OCI-LY7 (cell line): Measurements from ENCODE around the gene KRT6C. TPM values are rescaled to one million over a fixed set of nuclear protein-coding genes. Genes with fewer than 3 reads are reported as not detected.

Source experiments
- BruUV-seq: library from RNA; stranded (reverse); fragments of 400-500 nt; replicated peaks from 2 replicates; lab custom pipeline; 2021; lab: Mats Ljungman, UMichigan
- CTCF ChIA-PET: fragments of 300-600 bp; sonication (Branson Sonifier 250); formaldehyde crosslinking; loops from one replicate; lab custom pipeline; 2022; ENCODE audit warnings: antibody characterized with exemption; ENCODE audit not compliant: unreplicated experiment; lab: Charles Lee
- POLR2A ChIA-PET: fragments of 300-600 bp; sonication (Branson Sonifier 250); formaldehyde crosslinking; loops from one replicate; lab custom pipeline; 2022; ENCODE audit warnings: antibody characterized with exemption; lab: Charles Lee
- DNase-seq: peaks from one replicate; pipeline ENCODE4 v3.0.0-alpha.2; 2015; ENCODE audit warnings: low spot score
- H2AFZ ChIP-seq: fragments of 200-600 bp; sonication (generic), shearing (Covaris generic); 2 replicates; pipeline ENCODE4 v1.6.1; 2014; ENCODE audit warnings: mild to moderate bottlenecking, antibody characterized with exemption, low read length, moderate library complexity
- H3K27ac ChIP-seq: fragments of 200-600 bp; sonication (generic); 2 replicates; pipeline ENCODE4 v1.5.1; 2014; ENCODE audit warnings: mixed run types, low read depth, mild to moderate bottlenecking, moderate library complexity, low read length, inconsistent platforms; ENCODE audit not compliant: poor library complexity, severe bottlenecking
- H3K36me3 ChIP-seq: fragments of 200-600 bp; sonication (generic); 2 replicates; pipeline ENCODE4 v1.6.1; 2014; ENCODE audit warnings: mild to moderate bottlenecking, antibody characterized with exemption, low read length, moderate library complexity, mixed read lengths; ENCODE audit not compliant: insufficient read depth
- H3K4me1 ChIP-seq: fragments of 200-600 bp; sonication (generic); 2 replicates; pipeline ENCODE4 v1.5.1; 2014; ENCODE audit warnings: mild to moderate bottlenecking, low read length; ENCODE audit not compliant: insufficient read depth, poor library complexity, severe bottlenecking
- H3K4me2 ChIP-seq: fragments of 200-600 bp; sonication (generic); 2 replicates; pipeline ENCODE4 v1.6.1; 2014; ENCODE audit warnings: mild to moderate bottlenecking, low read length
- H3K4me3 ChIP-seq: fragments of 200-600 bp; sonication (generic); 2 replicates; pipeline ENCODE4 v1.5.1; 2014; ENCODE audit warnings: mild to moderate bottlenecking, low read depth, low read length; ENCODE audit not compliant: poor library complexity, severe bottlenecking
- H3K79me2 ChIP-seq: fragments of 200-600 bp; sonication (generic); 2 replicates; pipeline ENCODE4 v1.6.1; 2016; ENCODE audit warnings: low read depth, mild to moderate bottlenecking, low read length, moderate library complexity, mixed read lengths; ENCODE audit not compliant: insufficient read depth
- H3K9me2 ChIP-seq: fragments of 200-600 bp; sonication (generic); 2 replicates; pipeline ENCODE4 v1.6.1; 2016; ENCODE audit warnings: mild to moderate bottlenecking, low read length, mixed read lengths; ENCODE audit not compliant: insufficient read depth
- H3K9me3 ChIP-seq: fragments of 200-600 bp; sonication (generic); 2 replicates; pipeline ENCODE4 v1.6.1; 2014; ENCODE audit warnings: mild to moderate bottlenecking, mixed run types, low read length, mixed read lengths
- H4K20me1 ChIP-seq: fragments of 200-600 bp; sonication (generic); 2 replicates; pipeline ENCODE4 v1.6.1; 2014; ENCODE audit warnings: mild to moderate bottlenecking, antibody characterized with exemption, low read length, moderate library complexity, mixed read lengths; ENCODE audit not compliant: insufficient read depth
- CTCF ChIP-seq: fragments of 200-600 bp; sonication (generic); conservative IDR thresholded peaks from 2 replicates; pipeline ENCODE4 v1.5.1; 2014; ENCODE audit warnings: mild to moderate bottlenecking, antibody characterized with exemption, low read length, moderate library complexity, mixed read lengths
- EZH2phosphoT487 ChIP-seq: fragments of 200-600 bp; sonication (generic); IDR thresholded peaks from 2 replicates; pipeline ENCODE4 v1.6.1; 2018; ENCODE audit warnings: low read depth, borderline replicate concordance, mild to moderate bottlenecking, mixed run types, antibody characterized with exemption, low read length, moderate library complexity, mixed read lengths
- intact Hi-C: fragments of 100-400 bp; cut with micrococcal nuclease; formaldehyde crosslinking; loops from one replicate; pipeline ENCODE4 v1.10.0; 2022; ENCODE audit not compliant: unreplicated experiment
- total RNA-seq, 2 experiments: library from RNA; depleted of rRNA in 1 of 2; stranded (reverse); fragments of >200 nt in 1 of 2; shearing (Covaris generic) in 1 of 2; gene quantifications; 2 replicates each; pipeline ENCODE4 v1.2.3, GENCODE V29; 2014 to 2022

The KRT6C gene
- total RNA-seq, 2 experiments from 2014 or later: not detected

- Histone ChIP-seq H3K4me1 (no peaks in the 10 kb centered on the region), H3K36me3 (no peaks in the 10 kb centered on the region), H3K9me2 (no peaks in the 10 kb centered on the region), H3K79me2 (no peaks in the 10 kb centered on the region), H3K4me2 (no peak overlapping the region), H2AFZ (no peak overlapping the region), H3K4me3 (no peak overlapping the region), H4K20me1 (no peaks in the 10 kb centered on the region), H3K27ac (no peak overlapping the region), H3K9me3 (0 out of 2 replicates have a peak, but pooled peaks cover 13% of the 10 kb centered on the region)
- no peak for TF ChIP-seq EZH2phosphoT487
- TF ChIP-seq CTCF: no peak
- intact Hi-C loops: no loop called here
- POLR2A ChIA-PET: no interaction called here
- DNase-seq: no peak
- CTCF ChIA-PET: no interaction called here
- no TSS peak for BruUV-seq
These were observed 41.1 kb upstream of the KRT6C start for GRCh38 chr12:52514471-52515318.

- H3K79me2 ChIP-seq: no peaks in the 10 kb centered on the region
- no peaks in the 10 kb centered on the region for H3K4me1 ChIP-seq
- no peak overlapping the region for H2AFZ ChIP-seq
- ChIA-PET POLR2A (interaction anchor here (0.5 kb wide), 1 partner anchor 231 kb away, joined by 4 read pairs; no protein-coding TSS in a partner anchor), CTCF (no interaction called here)
- TF ChIP-seq CTCF (no peak), EZH2phosphoT487 (no peak)
- H3K4me2 ChIP-seq: no peak overlapping the region
- H3K36me3 ChIP-seq: no peaks in the 10 kb centered on the region
- intact Hi-C loops: no loop called here
- DNase-seq: no peak
- 0 out of 2 replicates have a peak, but pooled peaks cover 13% of the 10 kb centered on the region for H3K9me3 ChIP-seq
- H3K27ac ChIP-seq: no peak overlapping the region
- no peaks in the 10 kb centered on the region for H4K20me1 ChIP-seq
- no peak overlapping the region for H3K4me3 ChIP-seq
- H3K9me2 ChIP-seq: no peaks in the 10 kb centered on the region
- BruUV-seq: no TSS peak
These were observed 40.1 kb upstream of the KRT6C start for GRCh38 chr12:52513736-52514135.

- Histone ChIP-seq H3K9me3 (0 out of 2 replicates have a peak, but pooled peaks cover 13% of the 10 kb centered on the region), H3K36me3 (no peaks in the 10 kb centered on the region), H3K79me2 (no peaks in the 10 kb centered on the region), H4K20me1 (no peaks in the 10 kb centered on the region), H3K27ac (no peak overlapping the region), H3K4me3 (no peak overlapping the region), H2AFZ (no peak overlapping the region), H3K9me2 (no peaks in the 10 kb centered on the region), H3K4me2 (no peak overlapping the region), H3K4me1 (no peaks in the 10 kb centered on the region)
- POLR2A ChIA-PET: no interaction called here
- TF ChIP-seq EZH2phosphoT487: no peak
- no peak for TF ChIP-seq CTCF
- CTCF ChIA-PET: no interaction called here
- DNase-seq: no peak
- intact Hi-C loops: no loop called here
- no TSS peak for BruUV-seq
These were observed 34.6 kb upstream of the KRT6C start for GRCh38 chr12:52508211-52508610.
